HG03521 (cell line): Measurements from ENCODE around the gene CIB1.

Experiments used
- ATAC-seq: cut with Tn5 transposase; IDR thresholded peaks from one replicate; pipeline ENCODE4 v1.9.1; 2021; ENCODE audit warnings: mild to moderate bottlenecking, moderate library complexity; ENCODE audit not compliant: unreplicated experiment

CIB1 gene

DNA sequence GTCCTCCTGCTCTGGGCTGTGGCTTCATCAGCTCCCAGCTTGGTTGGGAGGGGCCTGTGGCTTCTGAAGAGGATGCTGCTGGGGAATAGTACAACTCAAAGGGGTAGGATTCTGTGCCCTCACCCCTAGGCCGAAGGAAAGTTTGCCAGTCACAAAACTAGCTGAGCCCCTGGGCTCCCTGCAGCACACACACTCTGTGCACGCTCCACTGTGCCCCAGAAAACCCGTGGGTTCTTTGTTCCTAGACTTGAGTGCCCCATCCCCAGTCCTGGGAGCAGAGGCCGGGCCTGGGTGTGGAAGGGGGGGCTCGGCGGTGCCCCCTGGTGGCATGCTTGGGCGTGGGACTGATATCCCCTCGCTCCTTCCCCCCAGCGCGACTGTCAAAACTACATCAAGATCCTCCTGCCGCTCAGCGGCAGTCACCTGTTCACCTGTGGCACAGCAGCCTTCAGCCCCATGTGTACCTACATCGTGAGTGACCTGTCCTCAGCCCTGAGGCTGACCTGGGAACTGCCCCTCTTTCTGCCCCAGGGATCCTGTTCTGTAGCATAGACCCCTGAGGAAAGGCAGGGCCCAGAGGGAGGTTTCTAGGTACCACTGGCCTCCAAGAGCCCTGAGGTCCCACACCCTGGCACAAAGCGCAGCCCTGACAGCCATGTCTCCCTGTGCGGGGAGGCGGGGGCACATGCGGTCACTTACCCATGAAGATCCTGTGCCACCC is 14.2 kb downstream of the CIB1 start:
- no peak for ATAC-seq

DNA sequence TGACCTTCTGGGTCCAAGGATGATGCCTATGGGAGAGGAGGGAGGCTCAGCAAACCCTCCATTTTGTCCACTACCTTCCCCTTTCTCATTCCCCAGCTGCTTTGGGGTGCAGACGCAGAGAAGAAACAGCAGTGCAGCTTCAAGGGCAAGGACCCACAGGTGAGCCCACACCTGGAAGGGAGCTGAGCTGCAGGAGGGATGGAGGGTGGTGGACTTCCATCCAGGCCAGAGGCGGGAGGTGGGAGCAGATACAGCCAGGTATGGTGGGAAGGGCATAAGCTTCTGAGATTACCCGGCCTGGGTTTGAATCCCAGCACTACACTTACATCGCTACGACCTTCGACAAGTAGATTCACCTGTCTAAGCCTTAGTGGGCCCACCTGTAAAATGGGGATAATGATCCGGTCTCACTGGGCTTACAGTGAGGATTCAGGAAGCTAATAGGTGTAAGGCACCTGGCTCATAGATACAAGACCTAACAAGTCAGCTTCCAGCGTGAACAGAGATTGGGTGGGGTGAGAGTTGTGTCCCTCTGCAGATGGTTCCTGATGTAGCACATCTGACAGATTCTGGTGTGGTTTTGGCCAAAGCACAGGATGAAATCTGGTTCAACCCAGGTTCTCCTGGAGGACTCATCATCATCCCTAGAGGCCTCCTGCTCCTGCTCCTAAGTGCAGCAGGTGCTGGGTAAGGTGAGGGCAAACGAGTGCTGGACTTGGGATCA is 15.9 kb downstream of the CIB1 start:
- ATAC-seq = no peak

DNA sequence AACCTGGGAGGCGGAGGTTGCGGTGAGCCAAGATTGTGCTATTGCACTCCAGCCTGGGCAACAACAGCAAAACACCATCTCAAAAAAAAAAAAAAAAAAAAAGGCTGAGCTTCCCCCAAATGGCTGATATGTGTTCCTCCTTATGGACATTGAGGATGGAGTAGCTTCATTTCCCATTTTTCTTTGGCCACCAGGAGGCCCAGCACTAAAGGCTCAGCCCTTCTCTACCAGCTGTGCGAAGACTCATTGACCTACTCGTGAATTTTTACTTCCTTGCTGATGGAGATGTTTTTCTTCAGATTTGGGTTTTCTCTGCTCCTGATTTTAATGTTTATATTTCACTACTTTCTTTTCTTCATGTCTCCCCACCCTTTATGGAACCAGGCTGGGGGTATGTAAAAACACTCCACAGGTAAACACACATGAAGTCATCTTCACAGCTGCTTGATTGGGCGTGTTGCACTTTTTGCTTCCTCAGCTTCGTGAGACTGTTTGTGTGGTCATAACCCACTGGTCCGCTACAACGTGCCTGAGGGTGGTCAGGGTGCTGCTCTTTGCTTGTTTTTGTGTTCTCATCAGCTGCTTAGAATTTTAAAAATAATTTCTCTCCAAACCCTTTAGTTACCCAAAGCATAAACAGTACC is 19.1 kb downstream of the CIB1 start:
- ATAC-seq = no peak

DNA sequence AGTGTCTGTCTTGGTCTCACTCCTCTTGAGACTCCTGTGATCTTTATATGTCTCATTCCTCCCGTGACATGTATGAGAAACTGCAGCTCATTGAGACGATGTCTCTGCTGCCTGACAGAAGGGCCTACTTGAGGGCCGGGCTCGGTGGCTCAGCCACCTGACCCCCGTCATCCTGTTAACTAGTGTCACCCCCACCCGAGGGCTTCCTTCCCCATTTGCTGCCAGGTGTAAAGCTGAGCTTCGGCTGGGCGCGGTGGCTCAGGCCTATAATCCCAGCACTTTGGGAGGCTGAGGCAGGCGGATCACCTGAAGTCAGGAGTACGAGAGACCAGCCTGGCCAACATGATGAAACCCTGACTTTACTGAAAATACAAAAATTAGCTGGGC is 19.9 kb downstream of the CIB1 start:
- no peak for ATAC-seq

DNA sequence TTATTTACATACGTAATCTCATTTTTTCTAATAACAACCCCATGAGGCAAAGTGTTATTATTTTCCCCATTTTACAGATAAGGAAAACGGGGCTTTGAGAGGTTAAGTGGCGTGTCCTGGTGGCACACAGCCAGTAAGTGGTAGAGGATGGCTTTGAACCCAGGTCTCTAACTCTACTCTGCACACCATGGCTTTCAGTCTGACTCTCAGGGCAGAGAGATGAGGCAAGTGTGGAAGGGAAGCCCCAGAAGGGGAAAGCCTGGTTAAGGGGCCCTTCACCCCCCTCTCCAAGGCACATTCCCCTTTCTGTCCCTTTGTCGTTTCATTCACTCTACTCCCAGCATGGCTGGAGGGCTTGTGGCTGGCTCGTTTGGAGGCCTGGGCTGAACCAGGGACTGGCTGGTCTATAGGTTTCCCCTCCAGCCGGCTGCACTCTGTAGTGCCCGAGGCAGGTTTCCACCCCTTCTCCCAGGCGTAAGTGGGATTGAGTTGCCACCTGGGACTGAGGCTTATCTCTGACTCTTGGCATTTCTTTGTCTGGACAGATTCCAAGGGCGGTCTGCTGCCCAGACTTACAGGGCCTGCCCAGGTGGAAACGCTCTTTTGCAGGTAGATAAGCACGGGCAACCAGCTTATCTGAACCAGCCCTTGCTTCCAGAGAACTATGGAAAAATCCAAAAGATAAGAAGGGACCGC is 20.5 kb downstream of the CIB1 start:
- ATAC-seq = no peak

DNA sequence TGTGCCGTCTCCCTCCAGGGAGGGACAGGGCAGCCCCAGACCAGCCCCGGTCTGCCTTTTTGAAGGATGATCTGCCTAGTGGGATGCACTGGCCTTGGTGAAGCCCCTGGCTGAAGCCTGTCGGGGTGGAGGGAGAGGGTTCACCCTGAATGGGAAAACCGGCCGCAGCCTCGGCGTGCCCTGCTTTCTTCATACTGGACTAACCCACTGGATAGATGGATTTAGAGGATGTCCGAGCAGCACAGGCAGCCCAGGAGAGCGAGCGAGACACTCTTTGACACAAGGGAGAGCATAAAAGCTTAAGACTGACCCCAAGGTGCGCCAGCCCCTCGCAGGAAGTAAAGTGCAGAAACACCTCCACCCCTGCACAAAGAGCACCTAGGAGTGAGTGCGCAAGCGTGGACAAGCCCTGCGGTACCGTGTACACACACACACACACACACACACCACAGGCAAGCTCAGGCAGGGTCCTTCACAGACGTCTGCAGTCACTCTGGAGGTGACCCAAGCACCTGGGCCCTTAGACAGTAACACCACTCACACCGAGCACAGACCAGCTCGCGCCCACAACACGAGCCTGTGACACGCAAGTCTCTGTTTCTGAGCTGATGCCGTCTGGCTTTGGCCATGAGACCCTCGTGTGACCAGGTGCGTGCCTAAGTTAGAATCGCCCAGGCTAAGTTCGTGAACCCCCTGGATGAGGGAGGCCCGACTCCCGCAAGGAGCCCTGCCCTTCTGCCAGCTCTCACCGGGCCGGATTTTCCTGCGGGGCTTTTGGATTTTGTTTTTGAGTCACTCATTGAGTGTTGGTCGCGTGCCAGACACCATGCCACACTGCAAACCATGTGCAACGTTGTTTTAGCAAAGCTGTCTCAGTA is 21.3 kb downstream of the CIB1 start:
- ATAC-seq = no peak

DNA sequence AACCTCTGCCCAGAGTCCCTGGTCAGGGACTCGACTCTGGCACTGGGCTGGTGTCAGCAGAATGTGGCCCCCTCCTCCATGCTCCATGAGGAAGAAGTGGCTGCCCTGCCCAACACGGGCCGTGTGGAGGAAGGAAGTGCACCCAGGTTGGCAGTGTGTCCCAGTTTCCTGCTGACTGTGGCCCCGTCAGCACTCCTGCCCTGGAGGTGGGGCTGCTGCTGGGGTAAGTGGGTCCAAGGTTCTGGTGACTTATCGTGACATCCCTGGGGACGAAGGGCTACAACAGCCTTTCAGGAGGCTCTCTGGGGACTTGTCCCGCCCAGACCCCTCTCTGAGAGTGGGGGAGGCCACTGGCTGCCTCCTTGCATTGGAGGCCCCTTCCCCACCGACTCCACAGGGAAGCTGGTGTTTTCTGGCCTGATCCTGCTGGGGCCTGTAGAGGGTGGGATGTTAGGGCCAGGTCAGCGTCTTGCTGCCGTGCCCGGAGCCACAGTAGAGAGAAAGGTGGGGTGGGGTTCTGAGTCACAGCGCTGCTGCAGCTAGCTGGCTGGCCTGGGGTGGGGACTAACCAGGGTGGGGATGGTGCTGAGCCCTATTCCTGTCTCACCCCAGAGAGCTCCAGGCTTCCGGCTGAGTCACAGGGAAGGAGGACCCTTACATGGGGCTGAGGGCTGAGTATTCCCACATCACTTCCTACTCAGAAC is 22.1 kb downstream of the CIB1 start:
- ATAC-seq = no peak

DNA sequence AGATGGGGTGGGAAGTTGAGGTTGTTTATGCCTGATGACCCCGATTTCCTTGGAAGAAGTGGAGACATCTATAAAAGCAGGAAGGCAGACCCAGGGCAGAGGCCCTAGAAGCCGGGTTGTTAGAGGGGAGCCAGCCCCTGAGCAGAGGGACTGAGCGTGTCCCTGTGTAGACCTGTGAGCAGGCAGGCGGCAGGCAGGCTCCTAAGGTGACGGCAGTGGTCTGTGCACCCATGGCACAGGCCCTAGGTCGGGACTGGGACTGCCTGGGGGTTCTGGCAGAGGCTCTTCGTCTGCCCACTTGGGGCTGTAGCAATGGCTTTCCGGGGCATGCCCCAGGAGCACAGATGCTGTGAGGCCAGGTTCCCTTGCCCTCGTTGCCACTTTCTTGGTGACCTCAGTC is 22.7 kb downstream of the CIB1 start:
- ATAC-seq = no peak

DNA sequence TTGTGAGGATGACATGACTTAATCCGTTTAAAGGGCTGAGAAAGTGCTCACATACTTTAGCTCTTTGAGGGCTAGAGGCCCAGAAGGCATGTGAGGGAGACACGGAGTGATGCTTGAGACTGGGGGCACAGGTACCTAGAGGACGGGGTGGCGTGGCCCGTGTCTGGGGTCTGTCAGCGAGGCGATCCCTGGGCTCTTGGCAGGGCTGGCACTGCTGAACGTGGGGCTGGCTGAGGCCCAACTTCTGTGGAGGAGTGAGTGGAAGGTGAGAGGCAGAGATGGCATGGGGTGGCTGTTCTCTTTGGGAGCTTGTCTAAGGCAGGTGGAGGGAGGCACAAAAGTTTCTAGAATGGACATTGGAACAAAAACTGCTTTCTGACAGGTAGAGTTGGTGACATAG is 23.1 kb downstream of the CIB1 start:
- no peak for ATAC-seq

DNA sequence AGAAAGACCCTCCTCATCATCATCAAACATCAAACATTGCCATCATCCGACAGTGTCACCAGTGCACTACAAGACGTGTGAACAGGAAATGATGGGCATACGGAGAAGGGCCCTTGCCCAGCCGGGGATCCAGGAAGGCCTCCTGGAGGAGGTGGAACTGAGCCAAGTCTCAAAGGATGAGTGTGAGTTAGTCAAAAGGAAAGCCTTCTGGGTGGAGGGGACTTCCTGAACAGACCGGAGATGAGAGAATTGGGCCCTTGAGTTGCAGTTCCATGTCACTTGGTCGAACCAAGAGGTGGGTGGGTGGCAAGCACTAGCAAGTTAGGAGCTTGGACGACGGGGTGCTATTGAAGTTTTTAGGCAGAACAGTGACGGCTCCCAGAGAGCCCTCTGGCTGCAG is 24.1 kb downstream of the CIB1 start:
- no peak for ATAC-seq

DNA sequence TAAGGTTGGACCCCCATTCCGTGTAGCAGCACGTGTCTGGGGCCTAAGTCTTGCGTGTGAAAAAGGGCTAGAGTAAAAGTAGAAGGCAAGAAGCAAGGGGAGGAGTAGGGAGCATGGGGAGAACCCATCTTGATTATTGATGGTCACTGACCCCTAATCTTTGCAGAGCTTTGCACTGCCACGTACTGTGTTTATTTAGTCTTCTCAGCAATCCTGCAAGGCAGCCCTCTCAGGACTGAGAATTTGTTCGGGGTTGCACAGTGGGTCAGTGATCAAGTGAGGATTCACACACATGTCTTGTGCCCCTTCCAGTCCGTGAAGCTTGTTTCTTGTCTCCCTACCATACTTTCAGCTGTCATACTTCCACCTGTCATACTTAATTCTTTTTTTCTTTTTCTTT is 25.4 kb downstream of the CIB1 start:
- no peak for ATAC-seq

DNA sequence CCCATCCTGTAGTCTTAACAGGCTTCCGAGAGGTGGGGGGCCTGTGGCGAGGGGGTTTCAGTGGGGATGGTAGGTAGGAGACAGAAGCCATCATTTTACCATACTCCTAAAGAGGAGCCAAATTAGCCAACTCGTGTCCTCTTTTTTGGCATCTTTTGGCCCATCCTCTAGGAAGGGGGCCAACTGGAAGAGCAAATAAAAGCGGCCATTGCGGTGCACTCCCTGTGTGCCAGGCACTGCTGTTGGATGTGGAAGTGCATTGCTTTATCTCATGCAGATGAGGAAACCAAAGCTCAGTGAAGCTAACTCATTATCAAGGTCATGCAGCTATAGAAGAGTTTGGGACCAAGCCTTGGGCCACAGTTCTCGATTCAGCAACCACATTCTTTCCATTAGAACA is 26.5 kb downstream of the CIB1 start:
- ATAC-seq = no peak

DNA sequence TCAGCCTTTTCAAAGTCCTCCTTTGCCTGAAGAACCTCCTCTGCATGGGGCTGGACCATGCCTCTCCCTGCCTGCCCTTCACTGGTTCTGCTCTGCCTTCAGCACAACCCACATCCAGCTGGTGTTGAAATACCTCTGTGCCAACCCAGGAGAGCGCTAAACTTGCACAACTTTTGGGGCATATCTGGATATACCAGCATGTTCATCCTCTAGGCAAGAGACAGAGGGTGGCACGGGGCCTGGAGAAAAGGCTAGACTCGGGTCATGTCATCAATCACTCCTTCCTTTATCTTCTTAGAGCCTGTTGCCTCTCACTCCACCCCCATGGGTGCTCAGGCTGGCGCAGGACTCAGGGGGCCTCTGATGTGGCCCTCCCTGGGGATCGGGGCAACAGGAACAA is 27.9 kb downstream of the CIB1 start:
- ATAC-seq = no peak

DNA sequence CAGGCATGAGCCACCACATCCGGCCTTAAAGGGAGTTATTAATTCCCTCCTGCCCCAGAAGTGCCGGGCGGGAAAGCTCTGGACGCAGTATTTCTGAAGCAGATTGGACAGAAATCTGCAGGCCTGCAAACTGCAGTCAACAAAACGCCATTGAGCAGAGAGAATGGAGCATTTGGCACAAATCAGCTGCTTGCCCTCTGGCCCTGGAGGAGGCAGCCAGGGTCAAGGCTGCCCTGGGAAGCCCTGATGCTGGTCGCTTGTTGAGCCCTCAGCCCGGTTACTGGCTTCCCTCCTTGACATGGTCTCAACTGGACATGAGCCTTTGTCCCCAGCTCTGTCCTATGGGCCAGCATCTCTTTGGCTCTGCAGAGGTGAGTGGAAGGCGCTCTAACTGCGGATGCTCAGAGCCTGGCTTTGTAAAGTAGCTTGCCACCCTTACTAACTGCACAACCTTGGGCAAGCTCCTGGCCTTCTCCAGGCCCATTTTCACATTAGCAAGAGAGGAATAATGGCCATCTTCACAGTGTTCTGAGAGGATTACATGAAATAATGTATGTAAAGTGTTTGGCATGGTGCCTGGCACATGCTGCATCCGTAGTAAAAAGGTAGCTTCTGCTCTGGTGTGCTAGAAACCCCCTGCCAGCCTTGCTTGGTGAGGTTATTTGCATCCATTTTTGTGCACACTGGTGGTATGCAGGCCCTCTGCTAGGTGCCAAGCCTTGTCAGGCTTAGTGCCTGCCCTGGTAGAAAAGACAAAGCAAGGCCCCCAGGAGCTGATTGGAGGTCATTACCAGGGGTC is 28.5 kb downstream of the CIB1 start:
- no peak for ATAC-seq

DNA sequence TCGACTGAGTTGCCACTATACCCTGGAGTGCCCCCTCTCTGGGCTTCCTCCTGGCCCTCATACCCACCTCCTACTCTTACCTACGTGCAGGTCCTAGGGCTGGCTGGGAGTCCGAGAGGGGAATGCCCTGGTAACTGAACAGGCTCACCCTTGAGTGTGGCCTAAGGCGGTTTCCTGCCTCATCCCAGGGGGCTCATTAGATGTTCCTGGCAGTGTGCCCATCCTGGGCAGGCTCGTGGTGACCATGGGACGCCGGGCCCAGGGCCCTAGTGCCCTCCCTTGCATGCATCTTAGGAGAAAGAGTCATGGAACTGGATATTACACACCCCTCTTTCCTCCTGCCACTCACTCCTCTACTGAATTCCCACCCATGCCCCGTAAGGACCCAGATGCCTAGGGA is 29.8 kb downstream of the CIB1 start:
- ATAC-seq = no peak

DNA sequence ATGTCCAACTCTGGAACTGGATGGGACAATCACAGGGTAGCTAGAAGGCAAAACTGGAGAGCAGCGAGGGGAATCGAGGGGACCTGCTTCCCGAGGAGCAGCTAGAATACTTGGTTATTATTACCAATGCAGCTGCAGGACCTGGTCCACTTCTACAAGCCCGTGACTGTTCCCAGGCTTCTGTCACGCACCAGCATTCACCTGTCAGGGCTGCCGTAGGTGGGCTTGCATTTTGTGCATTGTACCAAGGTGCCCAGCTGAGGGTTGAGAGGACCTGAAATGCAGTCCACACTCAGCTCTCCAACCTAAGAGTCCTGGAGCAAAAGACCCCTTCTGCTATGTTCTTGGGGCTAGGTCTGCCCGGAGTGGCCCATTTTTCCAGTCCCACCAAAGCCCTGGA is 30.3 kb downstream of the CIB1 start:
- no peak for ATAC-seq

DNA sequence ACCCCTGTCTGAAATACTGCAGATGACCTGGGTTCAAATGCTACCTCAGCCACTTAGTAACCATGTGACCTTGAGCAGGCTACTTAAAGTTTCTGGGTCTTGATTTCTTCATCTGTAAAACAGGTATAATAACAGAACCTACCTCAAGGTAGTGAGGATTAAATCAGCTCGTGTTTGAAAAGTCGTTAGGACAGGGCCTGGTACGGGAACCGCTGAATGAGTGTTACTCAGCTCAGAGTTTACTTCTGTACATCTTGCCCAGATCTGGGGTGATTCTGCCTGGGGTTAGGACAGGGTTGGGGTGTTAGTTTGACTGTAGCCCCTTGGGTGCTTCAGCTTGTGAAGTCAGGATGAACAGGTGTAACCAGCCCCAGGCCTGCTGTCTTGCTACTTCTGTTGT is 30.8 kb downstream of the CIB1 start:
- no peak for ATAC-seq

DNA sequence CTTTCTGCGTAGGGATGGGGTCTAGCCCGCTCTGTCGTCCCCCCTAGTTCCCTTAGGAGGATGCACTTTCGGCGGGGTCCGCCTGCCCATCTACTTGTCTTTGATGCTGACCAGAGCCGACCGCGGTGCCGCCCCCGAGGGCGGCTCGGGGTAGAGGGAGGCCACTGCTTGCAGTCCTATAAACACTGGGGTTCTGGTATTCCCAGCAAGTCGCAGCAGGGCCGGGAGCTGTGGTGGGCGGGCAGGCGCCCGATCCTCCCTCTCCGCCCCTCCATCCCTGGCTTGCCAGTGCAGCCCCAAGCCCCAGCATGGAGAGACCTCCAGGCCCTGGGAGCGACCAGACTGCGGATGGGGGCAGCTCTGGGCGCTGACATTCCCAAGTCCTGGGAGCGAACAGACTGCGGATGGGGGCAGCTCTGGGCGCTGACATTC is 31.8 kb downstream of the CIB1 start:
- no peak for ATAC-seq
